Osteoblast (primary cell): ENCODE results near the gene GPR83. TPM values are rescaled to one million over a fixed set of nuclear protein-coding genes. Genes with fewer than 3 reads are reported as not detected.

Experiments
- DNase-seq: peaks from one replicate; pipeline ENCODE4 v3.0.0; 2011; ENCODE audit warnings: low spot score, mixed read lengths; ENCODE audit not compliant: insufficient read length; ENCODE audit errors: missing footprints
- H2AFZ ChIP-seq: 2 replicates; pipeline ENCODE4 v1.6.0; 2011; ENCODE audit warnings: mild to moderate bottlenecking, low read length
- H3K27ac ChIP-seq: 2 replicates; pipeline ENCODE4 v1.5.1; 2011; ENCODE audit warnings: mild to moderate bottlenecking, low read depth, low read length, moderate library complexity
- H3K27me3 ChIP-seq: 2 replicates; pipeline ENCODE4 v1.6.0; 2012; ENCODE audit warnings: mild to moderate bottlenecking, control low read depth, inconsistent platforms, low read length, moderate library complexity; ENCODE audit not compliant: insufficient read depth
- H3K36me3 ChIP-seq: 2 replicates; pipeline ENCODE4 v1.5.1; 2011; ENCODE audit warnings: mild to moderate bottlenecking, low read length, control low read depth, moderate library complexity; ENCODE audit not compliant: insufficient read depth
- H3K4me1 ChIP-seq: 2 replicates; pipeline ENCODE4 v1.5.1; 2011; ENCODE audit warnings: mild to moderate bottlenecking, low read length, control low read depth, moderate library complexity; ENCODE audit not compliant: insufficient read depth
- H3K4me2 ChIP-seq: 2 replicates; pipeline ENCODE4 v1.6.0; 2011; ENCODE audit warnings: mild to moderate bottlenecking, low read length; ENCODE audit not compliant: insufficient read depth
- H3K4me3 ChIP-seq: fragments of 200-600 bp; sonication (generic); 3 replicates; pipeline ENCODE4 v1.5.1; 2012; ENCODE audit warnings: mild to moderate bottlenecking, low read length, inconsistent platforms; ENCODE audit not compliant: insufficient read depth
- H3K79me2 ChIP-seq: 2 replicates; pipeline ENCODE4 v1.6.0; 2012; ENCODE audit warnings: mild to moderate bottlenecking, low read length, control low read depth, inconsistent platforms; ENCODE audit not compliant: insufficient read depth
- H3K9me3 ChIP-seq: 2 replicates; pipeline ENCODE4 v1.5.1; 2011; ENCODE audit warnings: low read depth, low read length, control low read depth
- H4K20me1 ChIP-seq: 2 replicates; pipeline ENCODE4 v1.6.0; 2012; ENCODE audit warnings: mild to moderate bottlenecking, low read length, control low read depth; ENCODE audit not compliant: insufficient read depth
- CTCF ChIP-seq: IDR thresholded peaks from 2 replicates; pipeline ENCODE4 v1.5.1; 2011; ENCODE audit warnings: mild to moderate bottlenecking, low read depth, low read length, moderate library complexity; ENCODE audit errors: extremely low read depth
- total RNA-seq: library from RNA; depleted of rRNA; stranded (reverse); fragments of >200 nt; gene quantifications from 2 replicates; pipeline ENCODE4 v1.2.3, GENCODE V29; 2012

GPR83 gene
- total RNA-seq, 1 donor = not detected

DNA sequence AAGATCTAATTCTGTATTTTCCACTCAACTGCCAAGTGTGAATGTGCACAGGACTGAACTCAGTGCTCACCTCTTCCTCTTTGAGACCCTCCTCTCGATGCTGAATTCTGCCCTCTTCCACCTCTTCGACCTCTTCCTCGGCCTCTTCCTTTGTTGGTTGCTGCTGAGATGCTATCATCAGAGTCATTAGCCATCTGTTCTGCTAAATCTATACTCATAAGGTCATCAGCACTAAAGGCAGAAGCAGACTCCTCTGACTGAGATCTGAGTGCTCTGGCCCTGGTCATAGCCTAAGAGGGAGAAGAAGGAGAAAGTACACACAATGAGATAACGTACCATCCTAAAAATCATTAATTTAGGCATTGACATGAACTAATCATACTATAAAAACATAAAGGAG, 45.9 kb upstream of the GPR83 start:
- no peak for TF ChIP-seq CTCF
- H3K36me3 ChIP-seq = no peaks in the 10 kb centered on the region
- no peak overlapping the region for H2AFZ ChIP-seq
- H3K4me2 ChIP-seq = no peak overlapping the region
- no peak overlapping the region for H3K4me3 ChIP-seq
- no peak for DNase-seq
- H3K4me1 ChIP-seq = peaks cover 13% of the 10 kb centered on the region
- H3K27ac ChIP-seq = no peak overlapping the region
- H4K20me1 ChIP-seq = no peaks in the 10 kb centered on the region
- H3K9me3 ChIP-seq = no peaks in the 10 kb centered on the region
- H3K27me3 ChIP-seq = no peaks in the 10 kb centered on the region
- H3K79me2 ChIP-seq = no peaks in the 10 kb centered on the region

DNA sequence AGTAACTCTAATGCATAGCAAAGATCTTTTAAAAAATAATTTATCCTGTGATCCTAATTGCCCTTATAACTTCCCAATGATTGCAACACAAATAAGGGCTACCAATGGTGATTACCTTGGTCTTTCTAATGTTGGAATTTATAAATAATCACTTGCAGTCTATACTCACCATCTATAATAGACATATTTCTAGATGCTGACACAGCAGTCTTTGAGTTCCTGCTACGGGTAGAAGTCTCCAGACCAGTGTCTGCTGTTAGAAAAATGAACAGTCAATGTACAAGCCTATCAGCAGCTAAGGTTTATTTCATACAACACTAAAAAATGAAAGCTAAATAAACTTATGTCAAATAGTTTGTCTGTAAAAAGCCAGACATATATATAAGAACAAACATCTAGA, 44.4 kb upstream of the GPR83 start:
- no peak overlapping the region for H3K27ac ChIP-seq
- H3K36me3 ChIP-seq = no peaks in the 10 kb centered on the region
- no peaks in the 10 kb centered on the region for H4K20me1 ChIP-seq
- H3K9me3 ChIP-seq = no peaks in the 10 kb centered on the region
- H3K27me3 ChIP-seq = no peaks in the 10 kb centered on the region
- H3K4me2 ChIP-seq = no peak overlapping the region
- no peak overlapping the region for H3K4me3 ChIP-seq
- TF ChIP-seq CTCF = no peak
- no peak for DNase-seq
- peaks cover 13% of the 10 kb centered on the region for H3K4me1 ChIP-seq
- H2AFZ ChIP-seq = no peak overlapping the region
- no peaks in the 10 kb centered on the region for H3K79me2 ChIP-seq

DNA sequence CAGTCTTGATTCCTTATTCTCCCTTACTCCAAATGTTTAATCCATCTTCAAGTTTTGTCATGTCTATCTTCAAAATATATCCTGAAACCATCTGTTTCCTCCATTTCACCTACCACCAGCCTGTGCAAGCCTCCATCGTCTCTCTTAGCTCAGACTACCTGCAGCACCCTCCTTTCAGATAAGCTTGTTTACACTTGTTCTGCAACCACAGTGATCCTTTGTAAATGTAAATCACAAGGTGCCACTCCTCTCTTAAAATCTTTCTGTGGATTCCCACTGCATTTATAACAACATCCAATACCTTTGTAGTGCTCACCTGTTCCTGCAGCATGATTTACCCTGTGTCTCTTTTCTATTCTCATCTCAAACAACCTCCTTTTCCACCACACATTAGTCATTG, 31.8 kb upstream of the GPR83 start:
- Histone ChIP-seq H3K4me3 (no peak overlapping the region), H3K27me3 (no peaks in the 10 kb centered on the region), H3K4me1 (no peaks in the 10 kb centered on the region), H3K27ac (no peak overlapping the region), H3K36me3 (peaks cover 4% of the 10 kb centered on the region), H3K9me3 (no peaks in the 10 kb centered on the region), H2AFZ (no peak overlapping the region), H3K4me2 (no peak overlapping the region), H3K79me2 (no peaks in the 10 kb centered on the region), H4K20me1 (no peaks in the 10 kb centered on the region)
- no peak for DNase-seq
- no peak for TF ChIP-seq CTCF

- Histone ChIP-seq H3K27me3 (no peaks in the 10 kb centered on the region), H3K4me1 (peaks cover 6% of the 10 kb centered on the region), H4K20me1 (no peaks in the 10 kb centered on the region), H3K36me3 (no peaks in the 10 kb centered on the region), H2AFZ (no peak overlapping the region), H3K4me2 (no peak overlapping the region), H3K4me3 (no peak overlapping the region), H3K79me2 (no peaks in the 10 kb centered on the region), H3K9me3 (no peaks in the 10 kb centered on the region), H3K27ac (no peak overlapping the region)
- no peak for DNase-seq
- no peak for TF ChIP-seq CTCF
These were observed 23.4 kb upstream of the GPR83 start for GRCh38 chr11:94424662-94425061.
